Tibial nerve (tissue), 4 donors: ENCODE measurements around the gene SUSD5.

Experiments
- CTCF ChIP-seq, 5 experiments: fragments of 200-600 bp in 3 of 5; fragments of 450-650 bp in 2 of 5; sonication (generic) in 3 of 5; IDR thresholded peaks; one replicate each; pipeline ENCODE4 v1.5.1; 2016 to 2019; ENCODE audit warnings: antibody characterized with exemption in 5 of 5, mild to moderate bottlenecking in 3 of 5, moderate library complexity in 2 of 5
- EP300 ChIP-seq, 2 donors: sonication (generic); formaldehyde crosslinking; IDR thresholded peaks; one replicate each; pipeline ENCODE4 v1.6.1; 2017; ENCODE audit warnings: antibody characterized with exemption in 2 of 2, mild to moderate bottlenecking in 1 of 2

GRCh38 chr3:33104803-33105202 lies 113.8 kb downstream of the SUSD5 start:
- TF ChIP-seq EP300 (IDR thresholded peaks at IDR 0.05) (no peak), CTCF (IDR thresholded peaks at IDR 0.05) (no peak)
